SK-N-SH treated with all-trans-retinoic acid at 6 μM for 48 hours (cell line): ENCODE data around the gene OR2W3.

Experiments
- ATAC-seq: fragments of 200-7000 bp; cut with Tn5 transposase; 3 replicates; pipeline ENCODE4 v1.9.1; 2020; ENCODE audit warnings: mild to moderate bottlenecking, moderate library complexity
- ARNTL ChIP-seq: fragments of 450-650 bp; formaldehyde crosslinking; IDR thresholded peaks from 2 replicates; pipeline ENCODE4 v1.5.0; 2020; ENCODE audit warnings: low read depth, mild to moderate bottlenecking, moderate library complexity, borderline replicate concordance
- BACH2 ChIP-seq: fragments of 250-450 bp; sonication (Bioruptor Pico); IDR thresholded peaks from 2 replicates; pipeline ENCODE4 v1.9.0; 2021; ENCODE audit warnings: mild to moderate bottlenecking, borderline replicate concordance
- ESRRG ChIP-seq: fragments of 250-450 bp; sonication (Bioruptor Pico); IDR thresholded peaks from 2 replicates; pipeline ENCODE4 v1.6.1; 2021; ENCODE audit warnings: mild to moderate bottlenecking
- TCF4 ChIP-seq: fragments of 250-450 bp; sonication (Bioruptor Pico); IDR thresholded peaks from 2 replicates; pipeline ENCODE4 v1.8.0; 2021; ENCODE audit warnings: mild to moderate bottlenecking, moderate library complexity, borderline replicate concordance
- TOX ChIP-seq: fragments of 250-450 bp; sonication (Bioruptor Pico); IDR thresholded peaks from 2 replicates; pipeline ENCODE4 v1.8.0; 2021; ENCODE audit warnings: mild to moderate bottlenecking, moderate library complexity, borderline replicate concordance
- ZFP3 ChIP-seq: fragments of 250-450 bp; sonication (Bioruptor Pico); IDR thresholded peaks from 2 replicates; pipeline ENCODE4 v1.5.0; 2020; ENCODE audit warnings: mild to moderate bottlenecking, moderate library complexity
- ZNF8 ChIP-seq: fragments of 450-650 bp; formaldehyde crosslinking; IDR thresholded peaks from 2 replicates; pipeline ENCODE4 v1.5.0; 2020; ENCODE audit warnings: mild to moderate bottlenecking, moderate library complexity
- TF ChIP-seq, protein P1 (sequence below): fragments of 250-450 bp; sonication (Bioruptor Pico); IDR thresholded peaks from 2 replicates; pipeline ENCODE4 v1.5.0; 2020; ENCODE audit warnings: mild to moderate bottlenecking, moderate library complexity

OR2W3 gene

DNA sequence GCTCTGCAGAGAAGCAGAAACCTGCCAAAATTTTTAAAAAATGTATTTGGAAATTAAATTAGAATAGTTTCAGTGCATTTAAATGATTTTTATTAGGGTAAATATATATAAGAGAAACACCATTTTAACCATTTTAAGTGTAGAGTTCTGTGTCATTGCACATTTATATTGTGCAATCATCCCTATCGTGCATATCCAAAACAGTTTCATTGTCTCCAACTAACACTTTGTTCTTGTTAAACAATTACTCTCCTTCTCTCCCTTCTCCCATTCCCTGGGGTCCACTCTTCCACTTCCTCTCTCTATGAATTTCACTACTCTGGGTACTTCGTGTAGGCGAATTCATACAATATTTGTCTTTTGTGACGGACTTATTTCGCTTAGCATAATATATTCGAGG is 47.2 kb downstream of the OR2W3 start:
- no peak for ATAC-seq

More for the DNA sequence above, 47.2 kb downstream of the OR2W3 start:
- no peak for TF ChIP-seq ARNTL (CRISPR knock-in tag)
- no peak for TF ChIP-seq BACH2 (CRISPR knock-in tag)
- TF ChIP-seq TOX (CRISPR knock-in tag): no peak
- no peak for TF ChIP-seq TCF4
- TF ChIP-seq, protein P1, sequence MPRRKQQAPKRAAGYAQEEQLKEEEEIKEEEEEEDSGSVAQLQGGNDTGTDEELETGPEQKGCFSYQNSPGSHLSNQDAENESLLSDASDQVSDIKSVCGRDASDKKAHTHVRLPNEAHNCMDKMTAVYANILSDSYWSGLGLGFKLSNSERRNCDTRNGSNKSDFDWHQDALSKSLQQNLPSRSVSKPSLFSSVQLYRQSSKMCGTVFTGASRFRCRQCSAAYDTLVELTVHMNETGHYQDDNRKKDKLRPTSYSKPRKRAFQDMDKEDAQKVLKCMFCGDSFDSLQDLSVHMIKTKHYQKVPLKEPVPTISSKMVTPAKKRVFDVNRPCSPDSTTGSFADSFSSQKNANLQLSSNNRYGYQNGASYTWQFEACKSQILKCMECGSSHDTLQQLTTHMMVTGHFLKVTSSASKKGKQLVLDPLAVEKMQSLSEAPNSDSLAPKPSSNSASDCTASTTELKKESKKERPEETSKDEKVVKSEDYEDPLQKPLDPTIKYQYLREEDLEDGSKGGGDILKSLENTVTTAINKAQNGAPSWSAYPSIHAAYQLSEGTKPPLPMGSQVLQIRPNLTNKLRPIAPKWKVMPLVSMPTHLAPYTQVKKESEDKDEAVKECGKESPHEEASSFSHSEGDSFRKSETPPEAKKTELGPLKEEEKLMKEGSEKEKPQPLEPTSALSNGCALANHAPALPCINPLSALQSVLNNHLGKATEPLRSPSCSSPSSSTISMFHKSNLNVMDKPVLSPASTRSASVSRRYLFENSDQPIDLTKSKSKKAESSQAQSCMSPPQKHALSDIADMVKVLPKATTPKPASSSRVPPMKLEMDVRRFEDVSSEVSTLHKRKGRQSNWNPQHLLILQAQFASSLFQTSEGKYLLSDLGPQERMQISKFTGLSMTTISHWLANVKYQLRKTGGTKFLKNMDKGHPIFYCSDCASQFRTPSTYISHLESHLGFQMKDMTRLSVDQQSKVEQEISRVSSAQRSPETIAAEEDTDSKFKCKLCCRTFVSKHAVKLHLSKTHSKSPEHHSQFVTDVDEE (CRISPR knock-in tag): no peak
- no peak for TF ChIP-seq ZFP3 (CRISPR knock-in tag)
- TF ChIP-seq ZNF8 (CRISPR knock-in tag): no peak
- no peak for TF ChIP-seq ESRRG (CRISPR knock-in tag)
